Neural cell (in vitro differentiated cells): ENCODE results near the gene RABEP2. TPM values are rescaled to one million over a fixed set of nuclear protein-coding genes. Genes with fewer than 3 reads are reported as not detected.

Experiments
- H2AFZ ChIP-seq: fragments of 200-600, 300-800 bp; sonication (generic), shearing (Covaris generic); 2 replicates; pipeline ENCODE4 v1.6.0; 2014; ENCODE audit warnings: low read depth, mild to moderate bottlenecking, antibody characterized with exemption, low read length, moderate library complexity
- H3F3A ChIP-seq: fragments of 200-600 bp; shearing (Covaris generic); 2 replicates; pipeline ENCODE4 v1.6.1; 2016; ENCODE audit warnings: mild to moderate bottlenecking, moderate library complexity, mixed read lengths, antibody characterized with exemption, low read length; ENCODE audit not compliant: insufficient read depth, poor library complexity, severe bottlenecking
- H3K27ac ChIP-seq: fragments of 200-600, 300-800 bp; sonication (generic), shearing (Covaris generic); 2 replicates; pipeline ENCODE4 v1.5.1; 2014; ENCODE audit warnings: mild to moderate bottlenecking, low read length, moderate library complexity
- H3K27me3 ChIP-seq: fragments of 300-800, 200-600 bp; sonication (generic), shearing (Covaris generic); 2 replicates; pipeline ENCODE4 v1.6.0; 2014; ENCODE audit warnings: mild to moderate bottlenecking, low read depth, low read length, moderate library complexity; ENCODE audit not compliant: insufficient read depth
- H3K36me3 ChIP-seq: fragments of 300-800, 200-600 bp; sonication (generic), shearing (Covaris generic); 2 replicates; pipeline ENCODE4 v1.5.1; 2014; ENCODE audit warnings: mild to moderate bottlenecking, antibody characterized with exemption, low read length, moderate library complexity; ENCODE audit not compliant: insufficient read depth
- H3K4me2 ChIP-seq: fragments of 300-800, 200-600 bp; sonication (generic), shearing (Covaris generic); 2 replicates; pipeline ENCODE4 v1.6.0; 2014; ENCODE audit warnings: mild to moderate bottlenecking, low read length
- H3K4me3 ChIP-seq: fragments of 300-800, 200-600 bp; sonication (generic), shearing (Covaris generic); 2 replicates; pipeline ENCODE4 v1.5.1; 2014; ENCODE audit warnings: mild to moderate bottlenecking, low read length, moderate library complexity
- H3K79me2 ChIP-seq: fragments of 200-600 bp; shearing (Covaris generic); replicated peaks from 2 replicates; pipeline ENCODE4 v1.6.0; 2014; ENCODE audit warnings: mild to moderate bottlenecking, low read length, moderate library complexity; ENCODE audit not compliant: insufficient read depth
- H3K9ac ChIP-seq: fragments of 300-800, 200-600 bp; sonication (generic), shearing (Covaris generic); 2 replicates; pipeline ENCODE4 v1.6.1; 2016; ENCODE audit warnings: mild to moderate bottlenecking, low read length, mixed read lengths
- H3K9me2 ChIP-seq: fragments of 200-600 bp; shearing (Covaris generic); 2 replicates; pipeline ENCODE4 v1.6.1; 2016; ENCODE audit warnings: mild to moderate bottlenecking, low read length, mixed read lengths; ENCODE audit not compliant: insufficient read depth
- H3K9me3 ChIP-seq: fragments of 200-600, 300-800 bp; sonication (generic), shearing (Covaris generic); 2 replicates; pipeline ENCODE4 v1.6.1; 2016; ENCODE audit warnings: mild to moderate bottlenecking, mixed run types, low read length, moderate library complexity, mixed read lengths
- H4K20me1 ChIP-seq: fragments of 200-600 bp; shearing (Covaris generic); 2 replicates; pipeline ENCODE4 v1.6.1; 2016; ENCODE audit warnings: mild to moderate bottlenecking, mixed run types; ENCODE audit not compliant: insufficient read depth
- CTCF ChIP-seq: fragments of 450-650 bp; IDR thresholded peaks from 2 replicates; pipeline ENCODE4 v1.5.1; 2014; ENCODE audit warnings: antibody characterized with exemption, mild to moderate bottlenecking, moderate library complexity; ENCODE audit not compliant: poor library complexity, severe bottlenecking
- EP300 ChIP-seq: fragments of 450-650 bp; conservative IDR thresholded peaks from 2 replicates; pipeline ENCODE4 v1.6.1; 2014; ENCODE audit warnings: antibody characterized with exemption, mild to moderate bottlenecking, moderate library complexity; ENCODE audit not compliant: poor library complexity, severe bottlenecking
- EZH2 ChIP-seq: fragments of 200-600, 300-800 bp; shearing (Covaris generic), sonication (generic); IDR thresholded peaks from 2 replicates; pipeline ENCODE4 v1.6.1; 2014; ENCODE audit warnings: antibody characterized with exemption, low read length, borderline replicate concordance, mild to moderate bottlenecking; ENCODE audit not compliant: insufficient read depth, poor library complexity, severe bottlenecking
- POLR2AphosphoS5 ChIP-seq: IDR thresholded peaks from 2 replicates; pipeline ENCODE4 v1.6.1; 2012
- RAD21 ChIP-seq: fragments of 450-650 bp; conservative IDR thresholded peaks from 2 replicates; pipeline ENCODE4 v1.6.1; 2014; ENCODE audit warnings: antibody characterized with exemption, mild to moderate bottlenecking, moderate library complexity
- REST ChIP-seq: IDR thresholded peaks from 2 replicates; pipeline ENCODE4 v1.6.1; 2012; ENCODE audit warnings: borderline replicate concordance
- SMC3 ChIP-seq: fragments of 450-650 bp; conservative IDR thresholded peaks from 2 replicates; pipeline ENCODE4 v1.6.1; 2014; ENCODE audit warnings: antibody characterized with exemption, mild to moderate bottlenecking, moderate library complexity; ENCODE audit not compliant: poor library complexity
- TAF1 ChIP-seq: IDR thresholded peaks from 2 replicates; pipeline ENCODE4 v1.6.1; 2012; ENCODE audit warnings: low read depth
- polyA plus RNA-seq: library from polyadenylated mRNA; depleted of rRNA; stranded (reverse); fragments of >200 nt; gene quantifications from 2 replicates; pipeline ENCODE4 v1.2.3, GENCODE V29; 2014

RABEP2 gene
- polyA plus RNA-seq, 1 donor from 2014 or later, result 27.5 TPM

GRCh38 chr16:28866454-28866804 is 58.6 kb downstream of the RABEP2 start:
- Histone ChIP-seq H2AFZ (no peak overlapping the region), H3K27ac (no peak overlapping the region), H3K79me2 (peaks cover 18% of the 10 kb centered on the region), H4K20me1 (no peaks in the 10 kb centered on the region), H3K9me2 (no peaks in the 10 kb centered on the region), H3K27me3 (no peaks in the 10 kb centered on the region), H3K36me3 (peaks cover 5% of the 10 kb centered on the region), H3K9me3 (no peaks in the 10 kb centered on the region), H3K4me3 (no peak overlapping the region), H3F3A (no peaks in the 10 kb centered on the region), H3K9ac (no peak overlapping the region), H3K4me2 (no peak overlapping the region)
- TF ChIP-seq CTCF, result no peak
- TF ChIP-seq EP300, result no peak
- TF ChIP-seq POLR2AphosphoS5, result no peak
- no peak for TF ChIP-seq EZH2
- TF ChIP-seq TAF1, result no peak
- no peak for TF ChIP-seq REST
- TF ChIP-seq RAD21, result no peak

GRCh38 chr16:28865722-28866453 is 59.1 kb downstream of the RABEP2 start:
- Histone ChIP-seq H3K79me2 (peaks cover 18% of the 10 kb centered on the region), H3K4me2 (no peak overlapping the region), H3K9me2 (no peaks in the 10 kb centered on the region), H3K27me3 (no peaks in the 10 kb centered on the region), H3K4me3 (peak overlapping the region; percentile 76), H3K9ac (no peak overlapping the region), H3K9me3 (no peaks in the 10 kb centered on the region), H3K36me3 (peaks cover 5% of the 10 kb centered on the region), H2AFZ (no peak overlapping the region), H3K27ac (no peak overlapping the region), H3F3A (no peaks in the 10 kb centered on the region), H4K20me1 (no peaks in the 10 kb centered on the region)
- TF ChIP-seq SMC3 (no peak), TAF1 (no peak)
